GOT3 (cell line): ENCODE measurements around the gene HERC4.
"Not testable (repeated sequence)": the region's sequence is repeated elsewhere in the genome, so short reads cannot be mapped to it uniquely, and the experiment has no call there.

Experiments used
- DNase-seq: peaks from one replicate; lab custom pipeline; 2025; ENCODE audit warnings: mixed read lengths; lab: John Stamatoyannopoulos, UW

HERC4 gene

GRCh38 chr10:67955614-67956013, 119.5 kb downstream of the HERC4 start:
- no peak for DNase-seq

GRCh38 chr10:67943917-67944316, 131.2 kb downstream of the HERC4 start:
- no peak for DNase-seq

- no peak for DNase-seq
These were observed 138.7 kb downstream of the HERC4 start for GRCh38 chr10:67936416-67936815.

GRCh38 chr10:67935223-67935622, 139.9 kb downstream of the HERC4 start:
- DNase-seq: no peak

GRCh38 chr10:67934336-67934735, 140.7 kb downstream of the HERC4 start:
- DNase-seq: no peak

GRCh38 chr10:67933199-67933598, 141.9 kb downstream of the HERC4 start:
- no peak for DNase-seq

- no peak for DNase-seq
These were observed 148.1 kb downstream of the HERC4 start for GRCh38 chr10:67926951-67927350.

GRCh38 chr10:67925449-67926005, 149.6 kb downstream of the HERC4 start:
- DNase-seq: no peak

- no peak for DNase-seq
These were observed 150.9 kb downstream of the HERC4 start for GRCh38 chr10:67924136-67924535.

- DNase-seq: no peak
These were observed 151.5 kb downstream of the HERC4 start for GRCh38 chr10:67923551-67923950.

GRCh38 chr10:67921065-67921464, 154.0 kb downstream of the HERC4 start:
- no peak for DNase-seq

- no peak for DNase-seq
These were observed 157.4 kb downstream of the HERC4 start for GRCh38 chr10:67917679-67918078.

- no peak for DNase-seq
These were observed 157.9 kb downstream of the HERC4 start for GRCh38 chr10:67917169-67917568.

- DNase-seq: no peak
These were observed 160.2 kb downstream of the HERC4 start for GRCh38 chr10:67914777-67915340.

GRCh38 chr10:67912331-67912946, 162.6 kb downstream of the HERC4 start:
- no peak for DNase-seq

- no peak for DNase-seq
These were observed 171.5 kb downstream of the HERC4 start for GRCh38 chr10:67903581-67903980.

GRCh38 chr10:67893637-67894036, 181.4 kb downstream of the HERC4 start:
- no peak for DNase-seq

GRCh38 chr10:67884842-67885670, 190.0 kb downstream of the HERC4 start:
- DNase-seq: peak; percentile 52

- DNase-seq: peak; percentile 78
These were observed 190.7 kb downstream of the HERC4 start, which contains the start of gene SIRT1 for GRCh38 chr10:67884313-67884841. Gene SIRT1, plus strand, starts transcription at chr10:67884656. Its CDS starts 66 bp downstream, at chr10:67884722.

GRCh38 chr10:67883710-67884312, 191.3 kb downstream of the HERC4 start:
- DNase-seq: no peak

GRCh38 chr10:67878133-67878532, 196.9 kb downstream of the HERC4 start:
- no peak for DNase-seq

GRCh38 chr10:67877421-67877820, 197.7 kb downstream of the HERC4 start:
- not testable (repeated sequence) for DNase-seq
